DOHH2 (cell line): ENCODE measurements around the gene MEGF10.

Experiments used
- H3F3A ChIP-seq: fragments of 200-600 bp; sonication (generic), shearing (Covaris generic); 2 replicates; pipeline ENCODE4 v1.6.0; 2016; ENCODE audit warnings: antibody characterized with exemption, mild to moderate bottlenecking; ENCODE audit not compliant: control insufficient read depth, insufficient read depth
- H3K27ac ChIP-seq: fragments of 200-600 bp; sonication (generic); 2 replicates; pipeline ENCODE4 v1.5.1; 2014; ENCODE audit warnings: low read depth, mild to moderate bottlenecking, low read length, moderate library complexity
- H3K27me3 ChIP-seq: fragments of 200-600 bp; sonication (generic); 2 replicates; pipeline ENCODE4 v1.6.1; 2014; ENCODE audit warnings: mild to moderate bottlenecking, low read length, mixed read lengths; ENCODE audit not compliant: control insufficient read depth
- H3K36me3 ChIP-seq: fragments of 200-600 bp; sonication (generic); 2 replicates; pipeline ENCODE4 v1.6.1; 2014; ENCODE audit warnings: mild to moderate bottlenecking, low read length, moderate library complexity, mixed read lengths; ENCODE audit not compliant: control insufficient read depth
- H3K4me1 ChIP-seq: fragments of 200-600 bp; sonication (generic); 2 replicates; pipeline ENCODE4 v1.6.1; 2014; ENCODE audit warnings: mild to moderate bottlenecking, low read length, mixed read lengths; ENCODE audit not compliant: control insufficient read depth
- H3K4me2 ChIP-seq: fragments of 200-600 bp; sonication (generic); 2 replicates; pipeline ENCODE4 v1.6.0; 2014; ENCODE audit warnings: mild to moderate bottlenecking, low read length, moderate library complexity
- H3K4me3 ChIP-seq: fragments of 200-600 bp; sonication (generic); 2 replicates; pipeline ENCODE4 v1.5.1; 2014; ENCODE audit warnings: mild to moderate bottlenecking, low read length, mixed read lengths
- H3K79me2 ChIP-seq: fragments of 200-600 bp; sonication (generic); 2 replicates; pipeline ENCODE4 v1.6.1; 2014; ENCODE audit warnings: mild to moderate bottlenecking, low read length, mixed read lengths; ENCODE audit not compliant: control insufficient read depth
- H3K9me2 ChIP-seq: fragments of 200-600 bp; sonication (generic); replicated peaks from 2 replicates; pipeline ENCODE4 v1.6.1; 2014; ENCODE audit warnings: mild to moderate bottlenecking, low read length, mixed read lengths; ENCODE audit not compliant: control insufficient read depth
- H3K9me3 ChIP-seq: fragments of 200-600 bp; sonication (generic); 2 replicates; pipeline ENCODE4 v1.6.1; 2014; ENCODE audit warnings: antibody characterized with exemption, low read length, mixed read lengths; ENCODE audit not compliant: control insufficient read depth, insufficient read depth
- H4K20me1 ChIP-seq: fragments of 200-600 bp; sonication (generic); 2 replicates; pipeline ENCODE4 v1.6.0; 2014; ENCODE audit warnings: low read depth, mild to moderate bottlenecking, antibody characterized with exemption, low read length, moderate library complexity; ENCODE audit not compliant: control insufficient read depth, insufficient read depth
- CTCF ChIP-seq: fragments of 200-600 bp; sonication (generic); IDR thresholded peaks from one replicate; pipeline ENCODE4 v1.5.1; 2014; ENCODE audit warnings: antibody characterized with exemption, mild to moderate bottlenecking, low read depth, low read length; ENCODE audit not compliant: poor library complexity, severe bottlenecking
- EZH2phosphoT487 ChIP-seq: fragments of 200-600 bp; sonication (generic); IDR thresholded peaks from 2 replicates; pipeline ENCODE4 v1.6.1; 2017; ENCODE audit warnings: borderline replicate concordance, mild to moderate bottlenecking, antibody characterized with exemption, low read length, moderate library complexity, mixed read lengths

Gene MEGF10

DNA sequence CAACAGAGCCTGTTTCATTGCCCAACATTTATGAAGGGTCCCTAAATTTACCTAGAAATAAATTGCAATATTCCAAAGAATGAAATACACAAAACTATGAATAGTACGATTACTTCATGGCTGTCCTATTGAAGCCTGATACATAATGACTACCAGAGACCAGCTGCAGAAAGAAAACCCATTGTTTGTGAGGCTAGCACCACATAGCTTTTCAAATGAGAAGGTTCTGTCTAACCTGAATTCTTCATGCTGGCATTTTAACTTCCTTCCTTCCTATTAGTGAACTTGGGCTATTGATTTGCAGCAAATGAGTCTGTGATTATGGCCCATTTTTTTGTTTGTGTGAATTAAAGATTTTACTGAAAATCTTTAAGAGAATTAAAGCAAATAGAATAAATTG is 47.3 kb downstream of the MEGF10 start:
- Histone ChIP-seq H3K4me2 (no peak overlapping the region), H3K36me3 (no peaks in the 10 kb centered on the region), H3K27ac (no peak overlapping the region), H3F3A (no peaks in the 10 kb centered on the region), H3K9me3 (no peaks in the 10 kb centered on the region), H3K4me1 (no peaks in the 10 kb centered on the region), H3K27me3 (peaks cover 12% of the 10 kb centered on the region; the same call in 1 of the 2 replicates), H3K79me2 (no peaks in the 10 kb centered on the region), H3K4me3 (no peak overlapping the region), H4K20me1 (no peaks in the 10 kb centered on the region), H3K9me2 (no peaks in the 10 kb centered on the region)
- no peak for TF ChIP-seq CTCF
- no peak for TF ChIP-seq EZH2phosphoT487

GRCh38 chr5:127338501-127338900 is 47.9 kb downstream of the MEGF10 start:
- Histone ChIP-seq H3K36me3 (no peaks in the 10 kb centered on the region), H3F3A (no peaks in the 10 kb centered on the region), H3K4me2 (no peak overlapping the region), H3K79me2 (no peaks in the 10 kb centered on the region), H3K4me3 (no peak overlapping the region), H4K20me1 (no peaks in the 10 kb centered on the region), H3K4me1 (no peaks in the 10 kb centered on the region), H3K9me3 (no peaks in the 10 kb centered on the region), H3K27ac (no peak overlapping the region), H3K9me2 (no peaks in the 10 kb centered on the region), H3K27me3 (peaks cover 12% of the 10 kb centered on the region; the same call in 1 of the 2 replicates)
- TF ChIP-seq EZH2phosphoT487 (no peak), CTCF (no peak)

GRCh38 chr5:127340606-127341005 is 50.0 kb downstream of the MEGF10 start:
- Histone ChIP-seq H3K27ac (no peak overlapping the region), H3K36me3 (no peaks in the 10 kb centered on the region), H3K9me3 (no peaks in the 10 kb centered on the region), H3K27me3 (peaks cover 9% of the 10 kb centered on the region; the same call in 1 of the 2 replicates), H3K9me2 (no peaks in the 10 kb centered on the region), H3F3A (no peaks in the 10 kb centered on the region), H3K4me1 (no peaks in the 10 kb centered on the region), H3K4me3 (no peak overlapping the region), H3K79me2 (no peaks in the 10 kb centered on the region), H4K20me1 (no peaks in the 10 kb centered on the region), H3K4me2 (no peak overlapping the region)
- TF ChIP-seq CTCF = no peak
- no peak for TF ChIP-seq EZH2phosphoT487
